ENCODE measurements around the gene GSTT4.
"Not testable (repeated sequence)": the region's sequence is repeated elsewhere in the genome, so short reads cannot be mapped to it uniquely, and the experiment has no call there.

The GSTT4 gene

GRCh38 chr22:23989583-23990244 is 15.5 kb downstream of the GSTT4 start:
- FAIRE-seq; DNase-seq (ENCODE audit: low spot score): not testable (repeated sequence)

- not testable (repeated sequence) for DNase-seq (ENCODE audit: low spot score); FAIRE-seq
Measured at GRCh38 chr22:23986538-23987178, 18.6 kb downstream of the GSTT4 start.

GRCh38 chr22:23986089-23986488 is 19.2 kb downstream of the GSTT4 start:
- not testable (repeated sequence) for DNase-seq (ENCODE audit: low spot score); FAIRE-seq

GRCh38 chr22:23984430-23984829 is 20.8 kb downstream of the GSTT4 start:
- FAIRE-seq (no peak), DNase-seq (ENCODE audit: low spot score) (no peak)

- DNase-seq (ENCODE audit: low spot score); FAIRE-seq: not testable (repeated sequence)
Measured at GRCh38 chr22:23980567-23980966, 24.7 kb downstream of the GSTT4 start.

- FAIRE-seq; DNase-seq (ENCODE audit: low spot score): not testable (repeated sequence)
Measured at GRCh38 chr22:23979557-23980240, 25.6 kb downstream of the GSTT4 start, which contains the start of gene GSTT2. Gene GSTT2 (plus strand): TSS chr22:23980134.

- not testable (repeated sequence) for DNase-seq (ENCODE audit: low spot score); FAIRE-seq
Measured at GRCh38 chr22:23977304-23977703, 27.9 kb downstream of the GSTT4 start.

GRCh38 chr22:23974836-23975352 is 30.4 kb downstream of the GSTT4 start:
- not testable (repeated sequence) for DNase-seq (ENCODE audit: low spot score); FAIRE-seq

GRCh38 chr22:23974345-23974744 is 30.9 kb downstream of the GSTT4 start, which contains the start of gene DDT:
Gene DDT (minus strand): TSS chr22:23974441. CDS start chr22:23974414, 27 bp downstream.
- peak; percentile 82 for FAIRE-seq
- DNase-seq (ENCODE audit: low spot score): not testable (repeated sequence)

- FAIRE-seq: not testable (repeated sequence)
Measured at GRCh38 chr22:23971927-23972326, 33.3 kb downstream of the GSTT4 start.

GRCh38 chr22:23970816-23971486 is 34.3 kb downstream of the GSTT4 start:
- DNase-seq (ENCODE audit: low spot score) (no peak), FAIRE-seq (no peak)

More at GRCh38 chr22:23971927-23972326, 33.3 kb downstream of the GSTT4 start:
- not testable (repeated sequence) for DNase-seq (ENCODE audit: low spot score)

- no peak for DNase-seq (ENCODE audit: low spot score)
- FAIRE-seq: no peak
Measured at GRCh38 chr22:23970201-23970641, 35.0 kb downstream of the GSTT4 start.

- no peak for FAIRE-seq
- DNase-seq (ENCODE audit: low spot score): no peak
Measured at GRCh38 chr22:23969071-23969470, 36.2 kb downstream of the GSTT4 start.

- FAIRE-seq: peak; percentile 84
- not testable (repeated sequence) for DNase-seq (ENCODE audit: low spot score)
Measured at GRCh38 chr22:23966568-23966967, 38.7 kb downstream of the GSTT4 start, which contains the start of gene DDTL. Gene DDTL (plus strand): TSS chr22:23966888. CDS start chr22:23966915, 27 bp downstream.

- not testable (repeated sequence) for DNase-seq (ENCODE audit: low spot score); FAIRE-seq
Measured at GRCh38 chr22:23966094-23966493, 39.2 kb downstream of the GSTT4 start.

- FAIRE-seq; DNase-seq (ENCODE audit: low spot score): not testable (repeated sequence)
Measured at GRCh38 chr22:23961084-23961771, 44.0 kb downstream of the GSTT4 start, which contains the start of gene GSTT2B. Gene GSTT2B (minus strand): TSS chr22:23961195. CDS start chr22:23961131, 64 bp downstream.

GRCh38 chr22:23956301-23956900 is 48.9 kb downstream of the GSTT4 start:
- peak; percentile 23 for DNase-seq (ENCODE audit: low spot score)
- FAIRE-seq: not testable (repeated sequence)

GRCh38 chr22:23955886-23956285 is 49.4 kb downstream of the GSTT4 start:
- FAIRE-seq; DNase-seq (ENCODE audit: low spot score): not testable (repeated sequence)

- FAIRE-seq: not testable (repeated sequence)
Measured at GRCh38 chr22:23954991-23955305, 50.3 kb downstream of the GSTT4 start.

More at GRCh38 chr22:23954991-23955305, 50.3 kb downstream of the GSTT4 start:
- not testable (repeated sequence) for DNase-seq (ENCODE audit: low spot score)
